Muscle of arm (tissue), 12 donors: Measurements from ENCODE around the gene TBXT. TPM values are rescaled to one million over a fixed set of nuclear protein-coding genes. Genes with fewer than 3 reads are reported as not detected.
"Not testable (repeated sequence)": the region's sequence is repeated elsewhere in the genome, so short reads cannot be mapped to it uniquely, and the experiment has no call there.

Experiments used
- DNase-seq: peaks from one replicate; pipeline ENCODE4 v3.0.0-alpha.2; 2013
- polyA plus RNA-seq, 12 donors: library from polyadenylated mRNA; unstranded; fragments of 120-200 nt; gene quantifications; one replicate each; pipeline ENCODE4 v1.2.1, GENCODE V29; 2013; ENCODE audit not compliant: insufficient read length in 12 of 12

Gene TBXT
- polyA plus RNA-seq, 12 donors = not detected

DNA sequence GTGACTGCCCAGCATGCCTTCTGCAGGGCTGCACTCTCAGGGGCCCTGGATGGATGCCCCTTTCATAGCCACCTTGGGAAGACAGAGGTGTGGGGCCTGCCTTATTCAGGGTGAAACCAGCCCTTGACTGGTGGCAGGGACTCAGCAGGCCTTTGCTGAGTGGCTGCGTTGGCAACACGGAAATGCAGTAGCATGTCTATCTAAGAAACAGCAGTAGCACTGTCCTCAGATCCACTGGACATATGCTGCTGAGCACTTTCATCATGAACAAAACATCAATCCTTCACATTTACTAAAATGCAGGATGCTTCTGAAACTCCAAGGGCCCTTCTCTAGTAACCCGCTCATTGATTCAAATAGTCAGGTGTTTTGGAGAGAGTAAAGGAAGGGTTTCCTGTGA lies 4.9 kb upstream of the TBXT start:
- DNase-seq = no peak

DNA sequence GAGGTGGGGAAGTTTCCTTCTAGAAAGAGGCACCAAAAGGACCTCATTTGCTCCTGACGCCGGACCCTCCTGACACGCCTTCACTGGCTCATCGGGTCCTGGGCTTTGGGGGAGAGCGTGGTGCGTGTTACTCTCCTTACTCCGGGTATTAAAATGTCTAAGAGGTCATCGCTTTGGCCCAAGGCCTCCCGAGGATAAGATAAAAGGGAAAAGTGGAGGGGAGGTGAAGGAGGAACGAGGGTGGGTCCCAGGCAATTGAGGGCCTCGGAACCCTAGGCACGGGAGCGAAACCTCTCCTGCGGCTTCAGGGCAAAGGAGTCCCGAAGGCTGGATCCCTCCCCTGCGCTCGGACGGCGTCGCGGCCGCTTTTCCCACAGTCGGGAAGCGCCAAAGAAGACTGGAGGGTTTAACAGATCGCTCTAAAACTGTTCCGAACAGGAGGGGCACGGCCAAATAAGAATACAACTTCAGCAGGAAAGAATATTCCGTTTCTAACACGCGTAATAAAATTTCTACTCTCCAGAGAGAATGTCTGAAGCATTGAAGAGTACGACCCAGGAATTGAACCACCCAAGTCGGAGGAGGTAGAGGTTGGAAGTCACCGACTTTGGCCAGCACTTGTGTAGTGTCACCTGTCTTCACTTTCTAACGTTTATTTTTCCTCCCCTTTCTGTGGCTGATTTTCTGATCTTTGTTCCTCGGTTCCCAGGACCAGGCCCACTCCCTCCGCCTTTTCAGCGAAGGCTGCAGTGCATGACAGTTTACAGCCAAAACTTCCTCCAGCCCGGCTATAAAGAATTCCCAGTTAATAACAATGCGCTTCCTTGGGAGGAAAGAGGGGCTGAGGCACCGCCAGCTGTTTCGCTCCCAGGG lies 2.1 kb upstream of the TBXT start:
- no peak for DNase-seq

DNA sequence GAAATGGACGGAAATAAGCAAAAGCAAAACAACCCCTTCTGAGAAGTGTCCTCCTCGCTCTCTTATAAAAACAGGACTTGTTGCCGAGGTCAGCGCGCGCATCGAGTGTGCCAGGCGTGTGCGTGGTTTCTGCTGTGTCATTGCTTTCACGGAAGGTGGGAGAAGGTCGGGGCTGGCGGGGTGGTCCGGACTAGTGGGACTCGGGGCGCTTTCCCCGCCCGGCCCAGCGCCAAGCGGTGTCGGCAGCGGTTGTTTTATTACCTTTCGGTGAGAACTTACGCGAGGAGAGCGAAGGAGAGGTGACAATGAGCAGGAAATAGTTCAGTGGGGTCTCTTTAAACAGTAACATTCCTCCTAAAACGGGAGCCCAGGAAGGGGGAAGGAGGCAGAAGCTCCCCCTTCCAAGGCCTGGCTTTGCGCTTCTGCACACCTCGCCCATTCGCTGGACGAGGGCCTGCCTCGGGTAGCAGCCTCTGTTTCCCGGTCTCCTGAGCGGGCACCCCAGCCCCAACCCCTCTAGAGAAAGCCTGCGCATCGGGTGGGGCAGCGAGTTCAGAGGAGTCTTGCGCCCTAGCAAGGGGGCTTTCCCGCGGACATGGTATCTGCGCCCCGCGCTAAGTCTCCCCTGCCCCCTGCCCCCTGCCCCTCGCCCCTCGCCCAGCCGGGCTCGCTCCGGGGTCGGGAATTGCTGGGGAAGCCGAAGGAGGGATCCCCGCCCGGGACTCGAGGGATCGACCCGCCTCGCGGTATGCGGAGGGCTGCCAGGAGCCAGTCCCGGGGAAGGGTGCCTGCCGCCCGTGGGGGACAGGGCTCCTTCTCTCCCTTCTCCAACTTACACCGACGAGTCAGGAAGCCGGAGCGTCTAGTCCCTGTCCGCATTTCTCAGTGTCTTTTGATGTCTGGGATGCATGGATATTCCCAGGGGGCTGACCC lies 1.2 kb upstream of the TBXT start:
- no peak for DNase-seq

DNA sequence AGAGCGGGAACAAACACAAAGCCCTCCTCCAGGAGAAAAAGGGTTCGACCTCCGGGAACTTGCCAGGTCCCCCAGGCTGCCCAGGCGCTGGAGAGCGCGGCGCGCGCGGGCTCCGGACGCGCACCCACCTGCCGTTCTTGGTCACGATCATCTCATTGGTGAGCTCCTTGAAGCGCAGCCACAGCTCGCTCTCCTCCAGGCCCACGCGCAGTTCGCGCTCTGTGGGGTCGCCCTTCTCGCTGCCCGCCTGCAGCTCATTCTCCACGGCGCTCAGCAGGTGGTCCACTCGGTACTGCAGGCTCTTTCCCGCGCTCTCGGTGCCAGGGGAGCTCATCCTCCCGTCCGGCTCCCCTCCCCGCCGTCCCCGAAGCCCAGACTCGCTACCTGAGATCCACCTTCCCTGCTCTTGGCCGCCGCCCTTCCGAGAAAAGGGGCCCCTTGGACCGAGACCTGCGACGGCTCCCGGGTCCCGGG lies 356 bp downstream of the TBXT start:
- no peak for DNase-seq

DNA sequence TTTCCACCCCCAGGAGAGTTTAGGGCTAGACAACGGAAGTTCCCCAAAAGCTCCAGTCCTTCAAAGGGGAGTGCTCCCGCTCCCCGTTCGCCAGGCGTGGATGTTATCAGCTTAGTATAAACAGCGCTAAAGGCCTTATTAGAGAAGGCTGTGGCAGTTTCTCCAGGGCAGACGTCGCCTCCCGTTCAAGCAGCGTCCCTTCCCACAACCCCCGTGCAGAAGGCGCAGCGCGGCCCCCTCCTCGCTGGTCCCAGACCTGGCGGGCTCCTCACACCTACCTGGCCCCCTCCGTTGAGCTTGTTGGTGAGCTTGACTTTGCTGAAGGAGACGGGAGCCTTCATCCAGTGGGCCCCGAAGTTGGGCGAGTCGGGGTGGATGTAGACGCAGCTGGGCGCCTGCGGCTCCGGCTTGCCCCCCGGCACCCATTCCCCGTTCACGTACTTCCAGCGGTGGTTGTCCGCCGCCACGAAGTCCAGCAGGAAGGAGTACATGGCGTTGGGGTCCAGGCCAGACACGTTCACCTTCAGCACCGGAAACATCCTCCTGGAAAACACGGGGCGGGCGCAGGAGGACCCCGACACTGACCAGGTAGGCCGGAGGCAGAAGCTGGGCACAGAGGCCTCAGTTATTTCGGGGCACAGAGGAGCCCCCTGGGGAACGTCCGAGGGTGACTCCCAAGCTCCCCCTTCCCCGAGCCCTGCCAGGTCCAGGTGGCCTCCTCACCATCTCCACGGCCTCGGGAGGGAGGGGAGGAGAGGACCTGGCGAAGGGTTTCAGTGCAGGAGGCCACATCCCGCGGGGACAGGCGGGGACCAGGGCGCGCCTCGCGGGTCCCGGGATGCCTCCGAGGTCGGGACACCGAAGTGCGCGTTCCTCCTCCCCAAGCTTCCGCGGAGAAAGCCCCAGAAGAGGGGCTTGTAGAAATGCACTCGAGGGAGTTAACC lies 1.1 kb downstream of the TBXT start:
- DNase-seq = no peak

DNA sequence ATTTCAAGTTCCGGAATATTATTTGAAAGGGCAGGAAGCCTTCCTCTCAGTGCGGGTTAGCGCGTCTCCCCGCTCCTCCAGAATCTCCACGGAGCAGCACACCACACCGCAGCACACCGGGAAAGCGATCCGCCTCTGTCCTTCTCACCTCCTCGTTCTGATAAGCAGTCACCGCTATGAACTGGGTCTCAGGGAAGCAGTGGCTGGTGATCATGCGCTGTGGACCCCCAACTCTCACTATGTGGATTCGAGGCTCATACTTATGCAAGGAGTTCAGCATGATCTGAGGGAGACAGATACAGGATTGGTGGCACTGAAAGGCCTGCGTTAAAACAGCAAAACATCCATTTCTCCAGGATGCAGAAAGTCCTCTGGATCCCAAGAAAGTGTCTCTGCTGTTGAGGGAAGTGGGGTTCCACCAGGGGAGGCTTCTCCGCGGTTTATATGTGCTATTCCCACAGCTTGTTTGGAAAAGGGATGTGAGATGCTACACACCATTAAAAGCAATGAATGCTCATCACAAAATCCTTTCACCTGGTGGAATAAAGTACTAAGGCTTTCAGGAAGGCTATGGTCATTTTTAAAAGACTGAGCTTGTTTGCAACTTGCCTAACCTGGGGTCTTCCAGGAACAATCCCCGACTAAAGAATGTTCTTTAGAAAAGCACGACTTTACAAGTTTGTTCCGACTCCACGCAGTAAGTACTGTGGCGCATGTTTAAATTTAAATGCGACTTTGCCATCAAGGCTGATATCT lies 1.9 kb downstream of the TBXT start:
- no peak for DNase-seq

DNA sequence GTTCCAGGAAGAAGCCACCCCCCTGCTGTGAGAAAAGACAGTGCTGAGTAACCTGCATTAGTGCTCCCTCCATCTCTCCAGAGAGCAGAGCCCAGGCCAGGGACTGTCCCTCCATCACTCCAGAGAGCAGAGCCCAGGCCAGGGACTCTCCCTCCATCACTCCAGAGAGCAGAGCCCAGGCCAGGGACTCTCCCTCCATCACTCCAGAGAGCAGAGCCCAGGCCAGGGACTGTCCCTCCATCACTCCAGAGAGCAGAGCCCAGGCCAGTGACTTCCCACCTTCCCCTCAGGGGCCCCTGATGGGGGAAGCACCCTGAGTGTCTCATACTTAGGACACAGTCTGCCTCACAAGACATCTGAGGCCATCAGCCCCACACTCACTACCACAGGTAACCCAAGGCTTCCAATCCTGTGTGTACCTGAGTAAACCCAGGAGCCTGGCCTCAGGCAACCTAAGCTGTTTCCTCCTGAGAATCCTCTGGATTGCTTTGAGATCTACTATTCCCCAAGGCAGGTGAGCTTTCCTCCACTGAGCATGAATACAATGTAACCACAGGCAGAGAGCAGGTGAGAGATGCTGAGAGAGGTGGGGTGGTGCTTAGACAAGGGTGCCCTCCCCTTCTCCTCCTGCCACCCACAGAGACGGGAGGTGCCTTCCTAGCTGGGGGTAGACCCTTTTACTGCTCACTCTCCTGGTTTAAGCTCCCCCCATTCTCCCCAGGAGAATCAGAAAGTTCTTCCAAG lies 4.9 kb downstream of the TBXT start:
- DNase-seq = no peak

DNA sequence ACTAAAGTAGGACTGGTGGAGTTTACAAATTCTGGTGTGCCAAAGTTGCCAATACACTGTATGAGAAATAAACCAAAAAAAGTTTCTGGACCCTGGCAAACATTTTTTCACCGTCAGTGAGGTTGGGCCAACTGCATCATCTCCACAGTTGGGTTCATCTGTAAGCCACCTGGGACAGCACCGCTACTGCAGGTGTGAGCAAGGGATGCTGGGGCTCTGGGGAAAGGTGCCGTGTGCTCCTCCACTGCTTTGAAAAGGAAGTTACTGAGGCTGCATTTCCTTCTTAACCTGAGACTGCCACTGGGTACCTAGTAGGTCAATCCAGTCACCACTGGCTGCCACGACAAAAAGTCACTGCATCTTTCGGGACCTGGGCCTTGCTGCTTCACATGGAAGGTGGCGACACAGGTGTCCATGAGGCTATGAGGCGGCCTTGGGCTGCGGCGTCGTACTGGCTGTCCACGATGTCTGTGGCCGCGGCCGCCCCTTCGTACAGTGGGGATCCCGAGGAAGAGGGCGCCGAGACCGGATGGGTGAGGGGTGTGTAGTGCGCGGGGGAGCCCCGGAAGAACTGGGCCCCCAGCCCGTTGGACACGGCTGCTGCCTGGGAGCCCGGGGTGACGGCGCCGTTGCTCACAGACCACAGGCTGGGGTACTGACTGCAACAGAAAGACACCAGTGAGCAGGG lies 9.6 kb downstream of the TBXT start:
- DNase-seq = no peak

DNA sequence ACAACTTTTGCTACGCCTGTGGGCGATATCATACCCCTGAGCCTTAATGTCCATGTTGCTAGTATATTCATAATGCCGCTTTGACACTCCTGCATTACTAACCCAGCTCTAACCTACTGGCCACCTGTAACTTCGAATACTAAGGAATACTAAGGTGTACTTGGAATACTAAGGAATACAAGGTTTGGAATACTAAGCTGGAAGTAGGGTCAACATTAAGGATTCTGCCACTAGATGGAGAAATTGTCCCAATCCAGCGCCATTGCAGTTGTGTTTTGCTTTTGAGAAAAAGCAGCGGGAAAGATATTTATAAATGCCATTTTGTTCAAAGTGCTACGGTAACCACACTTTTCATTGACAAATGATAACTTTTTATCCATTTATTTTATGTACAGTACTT lies 10.7 kb downstream of the TBXT start:
- DNase-seq = no peak

DNA sequence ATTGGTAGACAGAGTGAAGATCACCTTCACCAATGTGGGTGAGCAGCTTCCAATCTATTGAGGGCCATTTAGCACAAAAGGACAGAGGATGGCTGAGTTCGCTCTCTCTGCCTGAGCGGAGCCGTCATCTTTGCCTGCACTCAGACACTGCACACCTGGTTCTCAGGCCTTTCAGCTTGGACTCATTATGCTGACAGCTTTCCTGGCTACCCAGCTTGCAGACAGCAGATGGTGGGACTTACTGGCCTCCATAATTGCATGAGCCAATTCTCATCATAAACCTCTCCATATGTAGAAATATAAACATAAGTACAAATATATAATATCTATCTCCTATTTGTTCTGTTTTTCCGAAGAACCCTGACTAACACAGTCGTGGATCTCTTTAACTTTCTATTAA lies 13.7 kb downstream of the TBXT start:
- DNase-seq = no peak

DNA sequence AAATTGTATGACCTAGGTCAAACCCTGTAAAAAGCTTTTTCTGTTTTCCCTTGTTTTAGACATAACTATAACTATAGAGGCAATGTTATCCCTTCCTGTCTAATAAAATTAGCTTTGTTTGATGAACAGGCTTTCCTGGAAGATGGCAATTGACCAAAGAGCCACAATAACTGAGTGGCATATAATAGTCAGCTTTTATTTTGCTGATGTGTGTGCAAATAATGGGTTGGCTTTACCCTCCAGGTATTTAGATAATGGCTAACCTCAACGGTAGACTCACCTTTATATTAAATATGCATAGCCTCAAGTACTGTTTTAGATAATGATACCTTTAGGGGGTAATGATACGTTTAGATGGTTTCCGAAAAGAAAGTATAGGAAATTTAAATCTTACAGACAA lies 15.0 kb downstream of the TBXT start:
- DNase-seq = no peak

DNA sequence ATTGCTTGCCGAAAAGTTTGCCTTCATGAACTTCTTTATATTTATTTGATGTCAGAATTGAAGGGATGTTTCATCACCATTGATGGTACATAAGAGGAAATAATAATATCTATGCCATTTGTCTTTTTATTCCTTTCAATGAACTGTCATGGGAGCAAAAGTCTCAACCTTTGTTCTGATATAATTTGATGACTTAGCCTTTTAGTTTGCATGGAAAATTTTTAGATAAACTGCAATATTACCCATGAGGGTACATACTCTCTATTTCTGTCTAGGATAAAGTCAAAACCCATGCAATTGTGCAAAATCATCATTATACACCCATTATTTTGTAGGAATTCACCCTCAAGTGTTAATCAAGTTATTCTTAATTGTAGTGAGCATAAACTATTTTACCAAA lies 15.9 kb downstream of the TBXT start:
- DNase-seq = no peak

DNA sequence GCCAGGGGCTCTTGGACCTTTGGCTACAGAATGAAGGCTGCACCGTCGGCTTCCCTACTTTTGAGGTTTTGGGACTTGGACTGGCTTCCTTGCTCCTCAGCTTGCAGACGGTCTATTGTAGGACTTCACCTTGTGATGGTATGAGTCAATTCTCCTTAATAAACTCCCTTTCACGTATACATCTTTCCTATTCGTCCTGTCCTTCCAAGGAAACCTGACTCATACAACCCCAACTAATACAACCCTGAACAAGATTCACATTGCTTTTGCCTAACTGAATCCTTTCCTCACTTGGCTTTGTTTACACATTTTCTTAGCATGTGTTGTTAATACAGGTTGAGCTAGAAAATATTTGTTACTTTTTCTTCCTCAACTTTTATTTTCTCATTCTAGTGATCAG lies 21.9 kb downstream of the TBXT start:
- no peak for DNase-seq

DNA sequence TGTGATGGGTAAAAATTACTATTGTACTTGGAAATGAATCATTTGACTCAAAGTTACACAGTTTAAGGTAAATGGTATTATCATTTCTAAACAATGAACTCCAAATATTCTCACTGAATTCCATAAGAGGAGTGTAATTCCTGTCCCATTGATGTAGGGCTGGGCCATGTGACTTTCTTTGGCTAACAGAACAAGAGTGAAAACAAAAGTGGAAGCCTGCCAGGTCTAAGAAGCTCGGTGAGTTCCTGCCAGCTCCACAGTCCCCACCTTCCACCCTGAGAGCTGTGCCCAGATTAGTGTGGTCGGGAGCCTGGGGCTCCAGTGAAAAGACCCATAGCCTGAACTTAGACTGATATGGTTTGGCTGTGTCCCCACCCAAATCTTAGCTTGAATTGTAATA lies 24.6 kb downstream of the TBXT start:
- DNase-seq = no peak

DNA sequence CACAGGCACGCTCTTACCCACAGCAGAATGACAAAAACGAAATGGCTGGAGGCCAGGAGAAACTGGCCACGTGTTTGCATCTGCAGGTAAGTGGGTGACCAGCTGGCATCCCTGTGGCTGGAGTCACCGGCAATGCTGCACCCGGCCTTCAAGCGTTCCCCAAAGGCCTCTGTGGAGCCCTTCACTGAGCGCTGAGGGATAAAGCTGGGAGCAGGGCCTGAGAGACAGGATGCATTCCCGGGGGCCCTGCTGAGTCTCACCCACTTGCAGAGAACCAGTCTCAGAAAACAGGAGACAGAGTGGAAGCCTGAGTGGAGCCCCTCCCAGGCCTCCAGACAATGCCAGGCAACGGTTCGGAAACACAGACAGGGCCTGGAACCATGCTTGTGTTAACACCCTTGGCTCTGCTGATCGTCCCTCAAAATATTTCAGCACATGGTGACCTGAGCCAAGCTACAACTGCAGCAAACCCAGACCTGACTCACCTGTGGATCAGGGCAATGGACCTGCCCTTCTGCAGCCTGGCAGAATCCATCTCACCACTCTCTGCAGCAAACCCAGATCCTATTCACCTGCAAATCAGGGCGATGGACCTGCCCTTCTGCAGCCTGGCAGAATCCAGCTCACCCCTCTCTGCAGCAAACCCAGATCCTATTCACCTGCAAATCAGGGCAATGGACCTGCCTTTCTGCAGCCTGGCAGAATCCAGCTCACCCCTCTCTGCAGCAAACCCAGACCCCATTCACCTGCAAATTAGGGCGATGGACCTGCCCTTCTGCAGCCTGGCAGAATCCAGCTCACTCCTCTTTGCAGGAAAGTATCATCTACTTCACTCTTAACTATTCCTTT lies 39.8 kb downstream of the TBXT start:
- DNase-seq = no peak

DNA sequence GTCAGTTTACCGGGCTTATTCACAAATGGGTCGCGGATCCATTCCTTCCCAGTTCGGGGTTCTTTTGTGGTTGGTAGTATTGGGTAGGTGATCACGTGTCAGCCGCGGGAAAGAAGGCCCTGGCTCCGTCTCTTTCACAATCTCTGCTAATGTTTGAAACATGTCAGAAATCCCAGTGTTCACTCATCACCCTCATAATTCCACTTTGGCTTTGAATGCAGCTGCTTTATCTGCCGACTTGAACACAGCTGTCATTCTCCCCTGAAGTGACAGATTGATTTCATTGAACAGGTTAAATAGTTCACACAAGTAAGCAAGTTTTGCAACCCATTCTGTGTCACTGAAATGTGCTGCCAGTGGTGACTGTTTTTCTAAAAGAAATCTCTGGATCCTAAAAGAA lies 44.5 kb downstream of the TBXT start:
- not testable (repeated sequence) for DNase-seq

DNA sequence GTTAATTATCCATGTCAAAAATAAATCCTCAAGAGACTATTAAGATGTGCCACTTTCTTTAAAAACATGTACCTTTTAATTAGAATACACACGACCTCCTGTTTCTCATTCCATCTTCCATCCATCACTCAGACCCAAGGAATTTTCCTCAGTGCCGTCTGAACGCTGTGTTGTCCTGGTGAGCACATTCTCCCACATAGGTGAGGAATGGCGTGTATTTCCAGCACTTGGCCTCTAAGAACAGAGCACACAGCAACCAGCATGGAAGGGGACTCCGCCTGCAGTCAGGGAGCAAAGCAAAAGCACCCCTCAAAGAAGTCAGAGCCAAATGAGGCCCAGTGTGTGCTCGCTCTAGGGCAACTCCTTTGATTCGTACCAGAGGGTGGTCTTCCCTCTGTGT lies 45.9 kb downstream of the TBXT start:
- DNase-seq = no peak

DNA sequence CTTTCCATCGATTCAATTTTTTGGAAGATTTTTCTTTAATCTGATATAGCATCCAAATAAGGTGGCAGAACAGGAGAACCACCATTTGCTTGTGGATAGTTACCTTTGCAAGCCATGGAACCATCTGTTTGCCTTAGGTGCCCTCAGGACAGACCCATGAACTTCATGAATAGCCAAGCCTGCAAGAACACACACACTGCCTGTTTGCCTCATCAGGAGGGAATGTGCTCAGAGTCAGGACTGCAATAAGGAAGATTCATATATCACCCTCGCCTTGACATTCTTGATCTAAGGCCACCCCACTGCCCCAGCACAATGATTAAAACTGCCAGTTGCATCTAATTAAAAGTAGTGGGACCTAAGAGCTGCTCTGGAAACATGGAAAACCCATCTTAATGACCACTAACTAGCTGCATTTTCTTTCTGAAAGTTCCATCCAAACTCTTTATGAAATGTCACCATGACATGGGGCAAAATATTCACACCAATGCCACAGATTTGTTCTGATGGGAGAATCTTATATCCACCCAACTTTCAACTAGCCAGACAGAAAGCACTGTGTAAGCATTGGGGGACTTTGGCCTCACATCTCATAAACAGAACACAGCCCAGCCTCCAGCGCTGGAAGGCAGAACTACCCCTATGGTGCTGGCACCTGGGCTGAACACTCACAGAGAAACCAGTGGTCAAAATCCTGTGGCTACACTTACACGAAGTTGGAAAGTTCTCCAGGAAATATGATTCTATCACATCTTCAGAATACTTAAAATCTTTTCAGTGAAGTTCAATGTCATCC lies 48.3 kb downstream of the TBXT start:
- DNase-seq = no peak
